ENCODE data around the gene MTMR2.

MTMR2 gene

DNA sequence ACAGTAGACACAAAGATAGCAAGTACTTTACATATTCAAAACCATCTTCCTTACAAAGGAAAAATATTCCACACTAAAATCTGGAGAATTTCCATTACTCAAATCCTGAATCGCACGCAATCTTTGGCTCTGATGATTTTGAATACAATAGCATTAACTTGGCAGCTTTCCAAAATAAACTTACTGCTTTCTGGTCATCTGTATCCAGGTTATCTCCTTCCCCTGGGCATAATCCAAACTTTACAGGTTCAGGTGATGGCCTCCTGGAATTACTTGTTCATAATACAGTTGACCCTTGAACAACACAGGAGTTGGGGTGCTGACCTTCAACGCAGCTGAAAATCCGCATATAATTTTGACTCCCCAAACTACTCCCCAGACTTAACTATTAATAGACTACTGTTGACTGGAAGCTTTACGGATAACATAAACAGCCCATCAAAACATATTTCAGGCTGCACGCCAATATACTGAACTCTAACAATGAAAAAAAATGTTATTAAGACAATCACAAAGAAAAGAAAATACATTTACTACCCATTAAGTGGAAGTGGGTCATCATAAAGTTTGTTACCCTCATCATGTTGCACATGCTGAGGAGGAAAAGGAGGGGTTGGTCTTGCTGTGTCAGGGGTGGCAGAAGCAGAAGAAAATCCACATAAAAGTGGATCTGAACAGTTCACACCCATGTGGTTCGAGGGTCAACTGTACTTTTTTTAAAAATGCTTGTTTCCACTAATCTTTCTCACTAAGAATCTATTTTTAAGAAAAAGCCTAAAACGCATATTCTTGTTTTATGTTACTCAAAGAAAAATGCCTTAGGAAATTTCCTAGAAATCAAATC is 6.5 kb downstream of the MTMR2 start:
- peak; percentile 67 for DNase-seq

DNA sequence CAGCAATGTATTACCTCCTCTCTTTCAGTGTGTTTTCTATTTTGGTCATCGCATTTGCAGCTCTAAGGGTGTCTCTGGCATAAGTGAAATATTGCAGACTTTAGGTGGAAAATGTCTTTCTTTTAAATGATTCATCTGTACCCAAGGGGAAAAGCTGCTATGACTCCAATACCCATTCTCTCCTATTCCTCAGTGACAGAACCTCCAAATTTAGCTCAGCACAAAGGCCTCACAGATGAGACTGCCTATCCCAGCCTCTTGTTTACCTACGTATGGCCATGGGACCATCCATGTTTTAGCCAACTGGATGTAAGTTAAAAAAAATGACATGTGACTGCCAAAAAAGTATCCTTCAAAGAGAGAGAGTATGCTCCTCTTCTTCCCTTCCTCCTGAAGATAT is 7.9 kb downstream of the MTMR2 start:
- DNase-seq: no peak

DNA sequence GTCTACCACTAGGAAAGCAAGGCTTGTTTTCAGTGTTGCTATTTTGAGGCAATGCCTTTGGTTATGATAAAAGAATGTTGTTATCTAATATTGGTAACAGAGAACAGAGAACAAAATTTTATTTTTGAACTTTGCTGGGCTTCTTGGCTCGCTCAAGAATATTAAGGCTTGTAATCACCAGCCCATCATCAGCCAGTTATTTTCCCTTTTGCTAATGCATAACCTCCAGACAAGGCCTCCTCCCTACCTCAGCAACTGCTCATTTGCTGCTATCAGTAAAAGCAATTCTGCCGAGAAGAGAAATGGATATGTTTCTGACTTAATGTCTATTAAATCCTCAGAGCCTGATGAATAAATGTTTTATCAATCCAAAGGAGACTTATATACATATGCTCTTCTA is 8.9 kb downstream of the MTMR2 start:
- DNase-seq: no peak

DNA sequence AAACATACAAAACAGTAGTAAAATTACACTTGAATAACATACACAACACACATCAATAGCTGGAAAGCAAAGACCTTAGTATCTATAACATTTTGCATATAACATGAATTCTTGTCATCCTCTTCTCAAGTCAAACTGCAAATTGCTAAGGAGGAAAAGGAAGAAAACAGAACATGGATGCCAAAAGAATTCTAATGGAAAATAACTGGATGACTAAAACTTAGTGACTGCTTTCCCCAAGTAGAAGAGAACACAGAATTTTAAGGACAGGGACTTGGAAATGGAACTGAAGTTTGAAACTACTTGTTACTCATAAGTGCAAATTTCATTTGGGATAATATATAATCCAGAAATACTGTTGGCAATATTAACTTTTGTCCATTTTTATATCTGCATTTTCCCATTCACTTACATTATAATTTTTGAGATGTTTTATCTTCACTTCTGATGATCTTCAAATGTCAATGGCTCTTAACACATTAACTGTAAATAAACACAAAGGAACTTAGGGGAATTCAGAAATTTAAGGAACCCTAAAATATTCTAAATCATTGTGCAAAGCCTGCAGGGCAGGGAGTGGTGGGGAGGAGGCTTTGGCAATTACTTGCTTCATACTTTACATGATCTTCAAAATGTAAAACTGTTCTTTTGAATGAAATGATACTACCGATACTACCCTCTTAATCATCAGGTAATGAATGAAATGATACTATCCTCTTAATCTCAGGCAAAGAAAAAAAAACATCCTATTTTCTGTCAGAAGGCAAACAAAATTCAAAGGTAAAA is 9.9 kb downstream of the MTMR2 start:
- no peak for DNase-seq

DNA sequence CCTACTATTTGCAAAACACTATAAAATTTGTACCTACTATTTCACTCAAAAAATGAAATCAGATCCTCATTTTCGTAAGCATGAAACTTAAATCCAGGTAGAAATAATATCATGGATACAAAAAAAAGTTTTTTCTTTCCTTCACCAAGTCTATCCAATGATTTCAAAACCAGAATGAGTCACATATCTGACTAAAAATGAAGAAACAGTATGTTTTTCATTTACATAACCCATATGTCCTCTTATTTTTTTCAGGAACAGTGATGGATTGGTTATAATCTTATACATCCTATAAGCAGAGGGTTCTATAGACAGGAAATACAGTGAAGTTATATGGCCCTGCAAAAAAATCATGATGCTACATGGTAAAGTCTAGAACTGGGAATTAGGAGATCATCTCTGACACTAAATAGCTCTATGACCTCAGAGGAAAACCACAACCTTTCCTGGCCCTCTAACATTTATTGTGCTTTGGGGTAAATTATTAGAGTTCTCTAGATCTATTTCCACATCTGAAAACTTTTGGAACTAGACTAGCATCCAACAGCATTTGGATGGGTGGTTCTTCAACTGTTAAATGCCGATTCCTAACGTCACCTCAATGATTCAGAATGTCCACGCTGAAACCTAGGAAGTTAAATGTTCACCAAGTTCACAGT is 10.9 kb downstream of the MTMR2 start:
- DNase-seq: no peak

DNA sequence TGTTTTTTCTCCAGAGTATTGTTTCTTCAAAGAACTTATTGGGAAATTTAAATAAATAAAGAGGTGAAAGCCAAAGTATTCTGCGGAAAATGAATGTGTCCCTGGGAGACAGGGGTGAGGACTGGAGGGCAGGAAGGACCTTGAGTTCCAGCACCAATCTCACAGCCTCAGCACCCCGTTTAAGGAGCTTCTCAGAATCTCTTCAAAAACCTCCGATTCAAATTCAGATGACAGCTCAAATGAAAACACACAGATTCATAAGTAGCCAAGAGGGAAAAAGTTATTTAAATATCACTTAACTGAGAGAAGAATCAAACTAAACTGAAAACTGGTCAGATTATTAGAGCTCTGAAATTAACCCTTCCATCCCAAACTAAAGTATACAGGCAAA is 12.5 kb downstream of the MTMR2 start:
- no peak for DNase-seq

DNA sequence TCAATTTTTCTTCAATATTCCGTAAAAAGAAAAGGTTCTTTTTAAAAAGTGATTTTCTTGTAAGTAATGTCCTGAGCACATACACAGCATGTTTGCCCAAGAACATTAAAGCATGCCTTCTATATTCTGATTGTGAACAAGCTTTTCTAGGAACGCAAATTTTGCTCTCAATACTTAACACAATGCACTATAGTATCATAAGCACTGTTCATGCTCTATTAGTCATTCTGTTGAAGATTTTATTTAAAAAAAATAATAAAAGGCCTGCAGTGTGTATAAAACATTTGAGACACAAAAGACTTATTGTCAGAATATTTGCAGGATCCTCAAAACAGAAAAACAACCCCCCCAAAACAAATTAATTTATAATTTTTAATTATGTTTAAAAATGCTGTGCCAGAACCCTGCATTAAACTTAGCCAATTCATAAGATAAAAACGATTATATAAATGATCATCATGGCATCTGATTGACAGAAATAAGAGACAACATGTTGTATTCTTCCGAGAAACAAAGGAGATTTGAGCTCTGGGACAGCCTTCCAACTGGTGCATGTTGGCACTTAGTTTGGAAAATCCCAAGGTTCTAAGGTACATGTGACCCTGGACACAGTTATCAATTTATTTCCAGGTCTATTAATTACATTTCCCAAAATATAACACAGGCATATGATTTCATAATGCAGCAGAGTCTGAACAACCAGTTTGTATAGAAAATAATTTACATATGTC is 13.1 kb downstream of the MTMR2 start:
- DNase-seq: no peak

DNA sequence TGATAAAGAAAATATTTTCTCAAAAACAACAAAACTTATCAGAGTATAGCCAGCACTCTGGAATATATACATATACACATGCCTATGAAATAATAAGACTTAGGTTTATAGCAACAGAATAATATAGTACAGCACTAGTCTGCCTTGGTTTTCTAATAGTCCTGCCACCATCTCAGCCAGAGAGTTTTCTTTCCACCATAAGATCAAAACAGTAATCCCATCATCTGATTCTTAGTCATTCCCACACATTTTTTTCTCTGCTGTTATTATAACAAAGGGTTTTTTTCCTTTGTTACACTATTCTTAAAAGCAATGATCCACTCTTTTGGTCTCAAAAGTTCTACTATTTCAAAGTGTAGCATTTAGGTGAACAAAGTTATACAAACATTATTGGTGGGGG is 15.1 kb downstream of the MTMR2 start:
- DNase-seq: no peak

DNA sequence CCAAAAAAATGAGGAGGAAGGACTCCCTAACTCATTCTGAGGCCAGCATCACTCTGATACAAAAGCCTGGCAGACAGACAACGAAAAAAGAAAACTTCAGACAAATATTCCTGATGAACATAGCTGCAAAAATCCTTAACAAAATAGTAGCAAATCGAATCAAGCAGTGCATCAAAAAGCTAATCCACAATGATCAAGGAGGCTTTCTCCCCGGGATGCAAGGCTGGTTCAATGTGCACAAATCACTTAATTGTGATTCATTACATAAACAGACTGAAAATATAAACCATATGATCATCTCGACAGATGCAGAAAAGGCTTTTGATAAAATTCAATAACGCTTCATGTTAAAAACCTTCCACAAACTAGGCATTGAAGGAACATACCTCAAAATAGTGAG is 16.4 kb downstream of the MTMR2 start:
- DNase-seq: no peak

DNA sequence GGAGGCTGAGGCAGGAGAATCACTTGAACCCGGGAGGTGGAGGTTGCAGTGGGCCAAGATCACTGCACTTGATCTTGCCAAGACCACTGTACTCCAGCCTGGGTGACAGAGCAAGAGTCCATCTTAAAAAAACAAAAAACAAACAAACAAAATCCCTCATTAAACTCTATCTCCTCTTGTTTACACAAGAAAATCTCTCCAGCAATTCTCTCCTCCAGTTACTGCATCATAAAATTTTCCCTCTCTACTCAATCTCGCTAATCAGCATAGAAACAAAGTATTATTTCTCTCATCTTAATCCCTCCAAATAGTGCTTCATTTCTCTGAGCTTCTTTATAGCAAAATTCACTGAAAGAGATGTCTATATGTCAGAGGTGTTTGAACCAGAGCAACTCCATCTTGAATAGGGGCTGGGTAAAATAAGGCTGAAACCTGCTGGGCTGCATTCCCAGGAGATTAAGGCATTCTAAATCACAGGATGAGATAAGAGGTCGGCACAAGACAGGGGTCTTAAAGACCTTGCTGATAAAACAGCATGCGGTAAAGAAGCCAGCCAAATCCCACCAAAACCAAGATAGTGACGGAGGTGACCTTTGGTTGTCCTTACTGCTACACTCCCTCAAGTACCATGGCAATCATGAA is 19.8 kb downstream of the MTMR2 start:
- no peak for DNase-seq

DNA sequence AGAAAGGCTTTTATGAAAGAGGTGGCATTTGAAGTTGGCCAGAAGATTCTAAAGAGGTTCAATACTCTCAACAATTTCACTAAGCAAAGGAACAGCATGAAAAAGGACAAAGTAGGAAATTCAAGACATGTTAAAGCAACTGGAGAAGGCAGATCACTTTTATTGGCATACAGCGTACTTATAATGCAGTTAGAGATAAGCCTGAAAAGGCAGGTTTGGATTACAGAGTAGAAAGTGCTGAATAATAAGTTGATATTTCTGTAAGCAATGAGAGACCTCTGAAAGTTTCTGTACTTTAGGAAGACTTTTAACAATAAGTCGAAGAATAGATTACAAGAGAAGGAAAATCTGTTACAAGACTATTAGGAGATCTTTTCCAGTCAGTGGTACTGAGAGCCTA is 25.1 kb downstream of the MTMR2 start:
- DNase-seq: no peak

DNA sequence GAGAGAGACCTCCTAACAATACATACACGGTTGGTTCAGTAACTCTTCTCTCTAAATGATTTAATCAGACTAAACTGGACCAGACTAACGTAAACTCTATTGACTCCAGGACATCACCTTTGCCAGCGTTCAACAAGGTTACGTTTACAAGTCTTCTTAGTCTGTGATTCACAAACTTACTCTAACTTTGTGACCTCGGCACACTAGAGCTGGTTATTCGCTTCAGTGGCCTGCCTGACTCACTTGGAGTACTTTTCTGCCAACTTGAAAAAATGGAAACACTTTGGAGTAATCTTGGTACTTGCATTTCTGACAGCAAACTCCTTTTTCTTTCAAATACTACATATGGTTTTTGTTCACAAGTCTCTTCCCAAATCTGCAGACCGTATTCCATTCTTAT is 26.2 kb downstream of the MTMR2 start:
- no peak for DNase-seq

DNA sequence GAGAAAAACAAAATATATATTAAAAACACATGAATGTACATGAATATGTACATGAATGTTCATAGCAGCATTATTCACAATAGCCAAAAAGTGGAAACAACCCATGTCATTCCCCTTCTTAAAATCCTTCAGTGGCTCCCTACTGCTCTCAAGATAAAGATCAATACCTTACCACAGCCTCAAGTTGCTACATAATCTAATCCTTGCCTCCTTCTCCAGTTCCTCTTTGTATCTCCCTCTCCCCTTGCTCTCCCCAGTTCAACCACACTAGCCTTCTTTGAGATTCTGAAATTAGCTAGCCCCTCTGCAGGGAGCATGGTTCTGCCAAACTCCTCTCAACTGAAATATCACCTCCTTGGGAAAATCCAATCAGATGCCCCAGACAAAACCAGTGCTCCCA is 28.1 kb downstream of the MTMR2 start:
- DNase-seq: no peak

DNA sequence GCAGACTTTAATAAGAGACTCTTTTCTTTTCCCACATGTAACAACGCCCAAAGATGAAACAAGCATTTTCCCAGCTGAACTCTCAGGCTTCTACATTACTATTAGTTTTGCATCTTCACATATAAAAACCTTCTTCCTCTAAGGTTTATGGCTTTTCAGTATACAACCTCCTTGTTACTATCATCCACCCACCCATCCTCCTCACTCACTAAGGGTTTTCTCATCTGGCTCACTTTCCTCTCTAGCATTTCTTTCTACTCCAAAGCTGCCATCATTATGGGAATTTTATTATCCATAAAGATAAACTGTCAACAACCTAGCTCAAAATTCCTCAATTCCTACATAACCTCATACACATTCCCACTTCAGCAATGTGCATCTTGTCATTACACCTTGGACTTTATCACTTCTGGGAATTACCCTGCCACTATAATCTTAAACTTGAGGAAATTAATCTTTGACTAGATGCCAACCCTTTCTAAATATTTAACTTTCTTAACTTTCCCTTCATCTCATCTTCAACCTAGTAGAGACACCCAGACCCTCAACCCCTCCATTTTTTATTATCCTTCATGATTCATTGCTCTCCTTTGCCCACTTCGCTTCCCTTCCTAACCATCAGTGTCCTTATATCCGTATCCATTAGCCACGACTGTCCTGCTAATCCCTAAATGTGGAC is 30.9 kb downstream of the MTMR2 start:
- no peak for DNase-seq

DNA sequence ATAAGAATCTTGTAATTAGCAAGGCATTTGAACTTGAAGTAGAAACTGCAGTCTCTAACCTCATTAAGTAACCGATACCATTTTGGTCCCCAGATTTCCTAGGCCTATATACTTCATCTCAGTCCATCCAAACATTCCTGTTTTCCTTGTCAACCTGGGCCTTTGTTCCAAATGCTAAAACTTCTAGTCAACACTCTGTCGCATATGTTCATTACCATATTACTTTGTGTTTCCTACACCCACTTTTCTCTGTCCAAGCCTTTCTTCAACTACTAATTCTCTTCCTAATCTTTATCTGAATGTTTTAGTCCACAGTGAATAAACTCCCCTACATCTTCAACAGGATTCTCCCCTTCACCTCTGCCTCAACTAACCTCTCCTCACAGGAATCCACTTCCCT is 31.4 kb downstream of the MTMR2 start:
- DNase-seq: no peak

DNA sequence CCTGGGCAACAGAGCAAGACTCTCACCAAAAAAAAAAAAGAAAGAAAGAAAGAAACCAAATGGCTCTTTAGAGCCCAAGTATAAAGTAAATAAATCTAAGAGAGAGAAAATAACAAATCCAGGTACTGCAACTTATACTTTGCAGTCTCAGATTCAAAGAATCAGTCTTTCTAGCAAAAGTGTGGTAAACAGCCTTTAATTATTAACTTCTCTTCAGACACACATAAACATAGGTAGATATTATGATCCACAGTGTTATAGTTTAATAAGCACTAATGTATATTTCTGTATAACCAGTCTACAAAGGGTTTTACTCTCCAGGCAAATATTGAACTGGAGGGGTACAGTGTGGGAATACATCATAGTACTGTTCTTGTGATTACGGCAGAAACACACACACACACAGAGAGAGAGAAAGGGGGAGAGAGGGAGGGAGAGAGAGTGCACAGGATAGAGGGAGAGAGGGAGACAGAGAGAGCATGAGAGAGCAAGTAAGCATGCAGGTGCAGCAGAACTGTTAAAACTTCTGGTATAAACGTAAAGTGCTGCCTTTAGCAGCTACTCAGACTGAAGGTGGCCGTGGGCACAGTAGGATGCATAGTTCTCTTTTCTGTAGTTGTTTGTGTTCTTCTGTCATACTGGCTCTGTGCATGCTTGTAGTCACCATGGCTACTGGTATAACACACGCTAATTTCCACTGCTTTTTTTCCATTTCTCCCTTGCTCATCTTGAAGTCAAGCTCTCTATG is 32.3 kb downstream of the MTMR2 start:
- no peak for DNase-seq

DNA sequence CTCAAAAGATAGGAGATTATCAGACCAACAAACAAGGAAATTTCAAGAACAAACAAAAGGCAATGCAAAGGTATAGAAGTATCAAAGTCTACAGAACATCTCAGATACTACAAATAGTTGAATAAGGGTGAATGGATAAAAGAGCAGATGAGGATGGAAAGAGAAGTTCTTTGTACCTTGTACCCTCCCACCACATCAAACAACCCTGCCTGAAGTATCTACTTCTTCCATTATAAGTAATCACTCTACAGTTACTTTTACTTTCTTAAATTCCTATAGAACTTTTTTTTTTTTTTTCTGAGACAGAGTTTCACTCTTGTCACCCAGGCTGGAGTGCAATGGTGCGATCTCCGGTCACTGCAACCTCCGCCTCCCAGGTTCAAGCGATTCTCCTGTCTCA is 35.1 kb downstream of the MTMR2 start:
- no peak for DNase-seq

DNA sequence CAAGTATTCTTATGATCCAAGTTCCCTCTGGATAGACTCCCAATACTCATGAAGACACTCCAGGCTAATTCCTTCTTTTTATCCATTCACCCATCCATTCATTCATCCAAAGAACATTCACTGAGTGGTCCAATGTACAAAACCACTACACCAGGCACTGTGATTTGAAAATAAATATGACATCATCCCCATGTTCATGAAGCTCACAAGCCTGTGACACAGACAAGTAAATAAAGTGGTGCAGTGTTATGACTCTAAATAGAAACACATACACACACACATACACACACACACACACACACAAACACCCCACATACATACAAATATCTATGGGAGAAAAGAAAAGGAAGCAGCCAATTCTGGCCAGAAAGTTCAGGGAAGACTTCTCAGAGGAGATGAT is 35.5 kb downstream of the MTMR2 start:
- DNase-seq: no peak

DNA sequence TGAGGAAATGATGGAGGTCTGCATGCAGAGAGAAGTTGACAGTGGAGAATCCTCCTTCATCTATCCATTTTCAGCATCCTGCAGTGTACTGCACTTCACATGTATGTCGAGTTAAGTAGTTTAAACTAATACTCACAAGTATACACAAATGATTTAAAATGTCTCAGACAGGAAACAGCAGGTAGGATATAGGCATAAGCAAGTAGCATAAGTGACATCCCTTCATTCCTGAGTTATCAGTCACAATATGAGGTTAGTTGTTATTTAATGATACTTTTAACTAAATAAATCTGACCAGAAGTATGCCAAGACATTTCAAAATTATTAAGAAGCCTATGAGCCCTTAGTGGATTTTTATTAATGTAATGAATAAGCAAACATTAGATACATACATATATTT is 37.4 kb downstream of the MTMR2 start:
- DNase-seq: no peak

DNA sequence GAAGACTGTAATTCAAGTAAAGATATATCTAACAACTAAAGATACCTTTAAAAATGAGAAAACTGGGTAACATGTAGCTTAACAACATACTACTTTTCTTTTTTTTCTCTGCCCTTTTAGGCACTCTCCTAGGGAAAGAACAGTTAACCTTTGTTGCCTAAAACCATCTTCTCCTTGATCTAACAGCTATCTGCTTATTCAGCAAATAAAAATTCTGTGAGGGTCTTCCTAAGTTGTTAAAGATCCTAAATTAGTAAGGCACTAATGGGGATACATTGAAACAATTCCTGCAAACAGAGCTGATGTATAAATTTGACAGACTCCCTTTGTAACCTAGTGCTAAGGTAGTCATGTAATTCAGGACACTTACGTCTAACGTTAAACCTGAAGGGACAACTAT is 39.1 kb downstream of the MTMR2 start:
- no peak for DNase-seq

DNA sequence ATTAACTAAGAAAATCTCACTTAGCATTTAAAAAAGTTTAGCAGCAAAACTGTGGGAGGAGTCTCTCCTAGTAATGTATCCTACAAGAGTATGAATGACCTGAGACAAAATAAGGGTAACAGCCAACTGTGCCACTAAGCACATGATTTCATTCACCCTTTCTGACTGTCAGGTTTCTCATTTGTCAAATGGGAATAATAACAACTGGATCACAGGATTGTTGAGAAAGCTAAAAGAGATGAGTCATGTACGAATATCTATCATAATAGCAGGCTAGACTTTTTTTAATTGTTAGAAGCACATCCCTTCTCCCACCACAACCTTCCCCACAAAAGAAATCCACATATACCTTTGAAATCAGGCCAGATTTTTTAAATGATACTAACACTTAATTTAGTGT is 39.5 kb downstream of the MTMR2 start:
- DNase-seq: no peak
